Measurements from ENCODE around the gene GMPPA. TPM values are rescaled to one million over a fixed set of nuclear protein-coding genes. Genes with fewer than 3 reads are reported as not detected.

The GMPPA gene
- total RNA-seq, 4 donors from 2014 or later = 16.2 to 32.6 (median 19.9) TPM

GRCh38 chr2:219521066-219521880, 22.6 kb downstream of the GMPPA start:
- H3K4me1 ChIP-seq = peaks cover 27 to 32% (median 29%) of the 10 kb centered on the region in 4 donors
- 31% methylated on average over 14 of the region's 14 CpGs for WGBS
- no peak for TF ChIP-seq POLR2A (IDR thresholded peaks at IDR 0.05; ENCODE audit: low read depth)
- peak; percentile 62 to 87 (median 82) for TF ChIP-seq CTCF (IDR thresholded peaks at IDR 0.05)
- intact Hi-C loops (cut with DNase I) = no loop called here
- DNase-seq (ENCODE audit: extremely low spot score) = no peak
- H3K4me3 ChIP-seq = no peak overlapping the region
- H3K27me3 ChIP-seq = peaks cover 0 to 53% (median 3%) of the 10 kb centered on the region in 4 donors
- no peaks in the 10 kb centered on the region for H3K9me3 ChIP-seq
- no peaks in the 10 kb centered on the region for H3K36me3 ChIP-seq
- H3K27ac ChIP-seq (replicated peaks in 1 of 4) = peak overlapping the region; percentile 81 to 89 (median 87)

GRCh38 chr2:219522111-219523030, 23.7 kb downstream of the GMPPA start:
- 10% methylated on average over 14 of the region's 70 CpGs for WGBS
- DNase-seq (ENCODE audit: extremely low spot score) = no peak
- Histone ChIP-seq H3K36me3 (no peaks in the 10 kb centered on the region), H3K9me3 (no peaks in the 10 kb centered on the region), H3K27me3 (peaks cover 0 to 57% (median 3%) of the 10 kb centered on the region in 4 donors), H3K4me3 (peak overlapping the region; percentile 48 to 57 (median 52)), H3K27ac (replicated peaks in 1 of 4) (peak overlapping the region; percentile 81 to 89 (median 87)), H3K4me1 (peaks cover 27 to 40% (median 33%) of the 10 kb centered on the region in 4 donors)
- TF ChIP-seq POLR2AphosphoS5 (IDR thresholded peaks at IDR 0.05) (no peak), CTCF (IDR thresholded peaks at IDR 0.05) (no peak), POLR2A (IDR thresholded peaks at IDR 0.05; ENCODE audit: low read depth) (no peak), EP300 (IDR thresholded peaks at IDR 0.05) (no peak)
- intact Hi-C loops (cut with DNase I) = no loop called here

GRCh38 chr2:219523031-219523671, 24.5 kb downstream of the GMPPA start:
- Histone ChIP-seq H3K27me3 (peaks cover 0 to 63% (median 3%) of the 10 kb centered on the region in 4 donors), H3K9me3 (no peaks in the 10 kb centered on the region), H3K4me1 (peaks cover 27 to 40% (median 33%) of the 10 kb centered on the region in 4 donors), H3K4me3 (peak overlapping the region; percentile 48 to 57 (median 52)), H3K27ac (replicated peaks in 1 of 4) (peak overlapping the region; percentile 81 to 89 (median 87)), H3K36me3 (no peaks in the 10 kb centered on the region)
- no peak for DNase-seq (ENCODE audit: extremely low spot score)
- intact Hi-C loops (cut with DNase I) = no loop called here
- WGBS = 29% methylated on average over 23 of the region's 24 CpGs
- TF ChIP-seq EP300 (IDR thresholded peaks at IDR 0.05) (no peak), POLR2AphosphoS5 (IDR thresholded peaks at IDR 0.05) (peak in 1 of 2 donors; percentile 50), CTCF (IDR thresholded peaks at IDR 0.05) (no peak), POLR2A (IDR thresholded peaks at IDR 0.05; ENCODE audit: low read depth) (no peak)

GRCh38 chr2:219524817-219525216, 26.1 kb downstream of the GMPPA start:
- no peak overlapping the region for H3K27ac ChIP-seq (replicated peaks in 1 of 4)

More at GRCh38 chr2:219524817-219525216, 26.1 kb downstream of the GMPPA start:
- Histone ChIP-seq H3K4me3 (no peak overlapping the region), H3K4me1 (peaks cover 28 to 44% (median 37%) of the 10 kb centered on the region in 4 donors), H3K27me3 (peaks cover 0 to 69% (median 3%) of the 10 kb centered on the region in 4 donors), H3K36me3 (no peaks in the 10 kb centered on the region), H3K9me3 (no peaks in the 10 kb centered on the region)
- no peak for DNase-seq (ENCODE audit: extremely low spot score)
- TF ChIP-seq CTCF (IDR thresholded peaks at IDR 0.05) = no peak
- no peak for TF ChIP-seq POLR2A (IDR thresholded peaks at IDR 0.05; ENCODE audit: low read depth)
- no peak for TF ChIP-seq POLR2AphosphoS5 (IDR thresholded peaks at IDR 0.05)
- TF ChIP-seq EP300 (IDR thresholded peaks at IDR 0.05) = no peak
- intact Hi-C loops (cut with DNase I) = no loop called here
- WGBS = 95% methylated on average over 2 of the region's 2 CpGs

Data from esophagus muscularis mucosa (tissue), 4 donors.